ENCODE results near the gene NPTX1. TPM values are rescaled to one million over a fixed set of nuclear protein-coding genes. Genes with fewer than 3 reads are reported as not detected.
A peak's percentile ranks its signal among the peaks of the same experiment; 100 is the strongest.

The NPTX1 gene
- total RNA-seq, 3 donors from 2014 or later (not counting 1 experiment from before 2014, with no cell fraction given) = 1.0 to 2.2 (median 2.2) TPM

DNA sequence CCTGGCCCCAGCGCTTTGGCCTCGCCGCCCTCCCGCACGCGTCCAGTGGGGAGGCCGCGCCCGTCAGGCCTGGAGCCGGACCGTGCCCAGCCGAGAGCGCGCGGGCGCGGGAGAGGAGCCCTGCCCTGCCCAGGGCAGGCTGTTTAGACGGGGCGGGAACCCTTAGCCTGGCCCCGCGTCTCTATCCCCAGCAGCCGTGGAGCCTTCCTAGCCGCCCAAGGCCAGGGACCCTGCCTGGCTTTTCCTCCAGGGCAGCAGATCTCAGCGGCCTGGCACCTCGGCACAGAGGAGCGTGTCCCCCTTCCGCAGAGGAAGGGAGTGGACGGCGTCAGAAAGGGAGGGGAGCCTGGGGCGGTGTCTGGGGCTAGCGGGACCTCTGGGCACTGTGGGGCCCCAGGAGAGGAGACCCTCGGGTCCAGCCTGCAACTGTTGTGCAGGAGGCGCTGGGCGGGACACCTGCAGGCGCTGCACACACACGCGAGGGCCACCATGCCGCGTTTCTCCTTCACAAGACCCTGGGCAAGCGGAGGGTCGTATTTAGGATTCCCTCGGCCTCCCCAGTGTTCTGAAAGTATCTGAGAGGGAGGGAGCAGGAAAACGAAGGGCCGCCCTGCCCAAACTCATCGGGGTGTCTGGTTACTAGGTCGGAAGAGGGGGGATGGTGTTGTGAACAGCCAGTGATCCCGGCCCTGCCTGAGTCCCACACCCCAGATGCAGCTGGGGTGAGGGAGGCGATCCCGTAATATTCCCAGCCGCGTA is 2.3 kb upstream of the NPTX1 start:
- no peak overlapping the region for H3K27ac Mint-ChIP-seq
- WGBS (ENCODE audit: insufficient coverage) = 7% methylated on average over 51 of the region's 51 CpGs
- Histone ChIP-seq H3K4me1 (ENCODE audit: control insufficient read depth, insufficient read depth, low read length) (peaks cover 44% of the 10 kb centered on the region), H3K27ac (ENCODE audit: low read length) (no peak overlapping the region), H3K27me3 (ENCODE audit: control insufficient read depth, insufficient read depth, low read length) (peaks cover 57% of the 10 kb centered on the region), H3K4me3 (ENCODE audit: low read length) (no peak overlapping the region), H3K36me3 (ENCODE audit: control insufficient read depth, insufficient read depth, low read length) (no peaks in the 10 kb centered on the region), H3K9me3 (ENCODE audit: control insufficient read depth, insufficient read depth, low read length) (peaks cover 3% of the 10 kb centered on the region)
- H3K36me3 Mint-ChIP-seq = no peaks in the 10 kb centered on the region
- H3K4me1 Mint-ChIP-seq = peaks cover 14 to 28% of the 10 kb centered on the region in 2 donors
- H3K4me3 Mint-ChIP-seq = peak overlapping the region; percentile 55
- TF ChIP-seq, protein P1, sequence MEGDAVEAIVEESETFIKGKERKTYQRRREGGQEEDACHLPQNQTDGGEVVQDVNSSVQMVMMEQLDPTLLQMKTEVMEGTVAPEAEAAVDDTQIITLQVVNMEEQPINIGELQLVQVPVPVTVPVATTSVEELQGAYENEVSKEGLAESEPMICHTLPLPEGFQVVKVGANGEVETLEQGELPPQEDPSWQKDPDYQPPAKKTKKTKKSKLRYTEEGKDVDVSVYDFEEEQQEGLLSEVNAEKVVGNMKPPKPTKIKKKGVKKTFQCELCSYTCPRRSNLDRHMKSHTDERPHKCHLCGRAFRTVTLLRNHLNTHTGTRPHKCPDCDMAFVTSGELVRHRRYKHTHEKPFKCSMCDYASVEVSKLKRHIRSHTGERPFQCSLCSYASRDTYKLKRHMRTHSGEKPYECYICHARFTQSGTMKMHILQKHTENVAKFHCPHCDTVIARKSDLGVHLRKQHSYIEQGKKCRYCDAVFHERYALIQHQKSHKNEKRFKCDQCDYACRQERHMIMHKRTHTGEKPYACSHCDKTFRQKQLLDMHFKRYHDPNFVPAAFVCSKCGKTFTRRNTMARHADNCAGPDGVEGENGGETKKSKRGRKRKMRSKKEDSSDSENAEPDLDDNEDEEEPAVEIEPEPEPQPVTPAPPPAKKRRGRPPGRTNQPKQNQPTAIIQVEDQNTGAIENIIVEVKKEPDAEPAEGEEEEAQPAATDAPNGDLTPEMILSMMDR (IDR thresholded peaks at IDR 0.05) = no peak
- H3K27me3 Mint-ChIP-seq (ENCODE audit: low read depth in 2 of 2) = peaks cover 40 to 56% of the 10 kb centered on the region in 2 donors
- DNase-seq (no peak), ATAC-seq (no peak)
- H3K9me3 Mint-ChIP-seq = no peaks in the 10 kb centered on the region
- intact Hi-C loops (cut with micrococcal nuclease) = no loop called here

DNA sequence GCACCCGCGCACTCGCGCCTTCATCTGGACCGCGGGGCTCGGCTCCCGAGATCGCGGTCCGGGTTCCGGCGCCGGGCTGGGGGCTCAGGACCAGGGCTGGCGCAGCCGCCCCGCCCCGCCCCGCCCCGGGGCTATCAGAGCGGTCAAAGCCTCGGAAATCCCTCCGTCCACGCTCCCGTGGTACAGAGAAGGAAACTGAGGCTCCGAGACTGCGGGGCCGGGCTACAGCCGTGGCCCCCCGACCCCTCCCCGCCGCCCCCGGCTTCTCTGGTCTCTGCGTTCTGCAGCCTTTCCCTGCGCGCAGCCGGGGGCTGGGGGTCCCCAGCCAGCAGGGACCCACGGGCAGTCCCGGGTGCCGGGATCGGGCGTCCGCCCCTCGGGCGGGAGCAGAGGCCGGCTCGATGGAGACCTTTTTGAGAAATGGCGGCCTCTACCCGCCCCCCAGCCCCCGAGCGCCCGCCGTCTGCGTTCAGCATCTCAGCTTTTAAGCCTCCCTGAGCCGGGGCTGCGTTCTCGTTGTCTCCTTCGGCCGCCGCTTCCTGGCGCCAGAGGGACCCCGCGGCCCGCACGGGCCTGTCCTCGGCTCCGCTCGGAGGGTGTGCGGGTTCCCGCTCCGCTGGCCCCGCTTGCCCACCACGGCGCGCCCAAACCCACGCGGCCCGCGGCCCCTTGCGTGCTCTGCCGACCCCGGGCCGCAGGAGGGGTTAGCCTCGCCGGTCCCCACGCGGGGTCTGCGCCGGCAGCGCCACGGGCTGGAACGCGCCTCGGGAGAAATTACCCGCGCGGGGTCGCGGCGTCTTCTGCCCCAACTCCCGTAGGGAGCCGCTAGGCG is 1.5 kb upstream of the NPTX1 start:
- Histone ChIP-seq H3K27me3 (ENCODE audit: control insufficient read depth, insufficient read depth, low read length) (peaks cover 58% of the 10 kb centered on the region), H3K4me3 (ENCODE audit: low read length) (no peak overlapping the region), H3K4me1 (ENCODE audit: control insufficient read depth, insufficient read depth, low read length) (peaks cover 48% of the 10 kb centered on the region), H3K27ac (ENCODE audit: low read length) (no peak overlapping the region), H3K9me3 (ENCODE audit: control insufficient read depth, insufficient read depth, low read length) (peaks cover 3% of the 10 kb centered on the region), H3K36me3 (ENCODE audit: control insufficient read depth, insufficient read depth, low read length) (no peaks in the 10 kb centered on the region)
- peaks cover 14 to 35% of the 10 kb centered on the region in 2 donors for H3K4me1 Mint-ChIP-seq
- intact Hi-C loops (cut with micrococcal nuclease) = no loop called here
- H3K27me3 Mint-ChIP-seq (ENCODE audit: low read depth in 2 of 2) = peaks cover 36 to 51% of the 10 kb centered on the region in 2 donors
- no peak overlapping the region for H3K27ac Mint-ChIP-seq
- 5% methylated on average over 103 of the region's 103 CpGs for WGBS (ENCODE audit: insufficient coverage)
- no peaks in the 10 kb centered on the region for H3K36me3 Mint-ChIP-seq
- H3K4me3 Mint-ChIP-seq = no peak overlapping the region
- TF ChIP-seq, protein P1 (IDR thresholded peaks at IDR 0.05) = peak; percentile 18
- ATAC-seq = peak in 2 of 3 donors; percentile 44 to 49
- no peaks in the 10 kb centered on the region for H3K9me3 Mint-ChIP-seq
- peak in 1 of 2 donors; percentile 61 for DNase-seq

DNA sequence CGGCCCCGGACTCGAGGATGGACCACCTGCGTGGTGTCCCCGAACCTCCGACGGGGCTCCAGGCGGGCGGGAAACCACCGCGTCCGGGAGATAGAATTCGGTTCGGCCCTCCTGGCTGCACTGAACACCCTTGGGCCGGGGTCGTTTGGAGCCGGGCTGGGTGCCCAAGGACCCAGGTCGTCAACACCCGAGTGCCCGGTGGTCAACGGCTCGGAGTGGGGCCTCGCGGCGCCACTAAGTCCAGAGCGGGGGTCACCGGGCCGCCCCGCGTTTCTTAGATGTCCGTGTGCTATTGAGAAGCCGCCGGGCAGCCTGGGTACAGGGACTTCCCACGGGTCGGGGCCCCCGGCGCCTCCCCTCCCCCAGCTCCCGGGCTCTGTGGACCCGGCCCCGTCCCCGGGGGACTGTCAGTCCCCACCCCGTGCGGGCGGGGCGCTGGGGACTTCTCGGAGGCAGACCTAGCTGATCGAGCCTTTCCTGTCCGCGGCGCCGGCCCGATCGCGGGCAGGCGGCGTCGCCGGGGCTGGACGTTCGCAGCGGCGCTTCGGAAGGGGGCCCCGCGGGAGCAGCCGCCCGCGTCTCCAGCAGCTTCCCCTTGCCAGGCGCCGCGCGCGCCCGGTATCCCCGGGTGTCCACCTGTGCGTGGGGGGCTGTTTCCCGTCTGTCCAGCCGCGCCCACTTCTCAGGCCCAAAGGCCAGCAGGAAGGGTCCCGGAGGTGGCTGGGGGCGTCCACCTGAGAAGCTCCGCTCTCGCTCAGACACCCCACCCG is 655 bp upstream of the NPTX1 start:
- 2% methylated on average over 84 of the region's 84 CpGs for WGBS (ENCODE audit: insufficient coverage)
- Histone ChIP-seq H3K4me1 (ENCODE audit: control insufficient read depth, insufficient read depth, low read length) (peaks cover 56% of the 10 kb centered on the region), H3K9me3 (ENCODE audit: control insufficient read depth, insufficient read depth, low read length) (peaks cover 3% of the 10 kb centered on the region), H3K4me3 (ENCODE audit: low read length) (peak overlapping the region; percentile 12), H3K27ac (ENCODE audit: low read length) (no peak overlapping the region), H3K27me3 (ENCODE audit: control insufficient read depth, insufficient read depth, low read length) (peaks cover 59% of the 10 kb centered on the region), H3K36me3 (ENCODE audit: control insufficient read depth, insufficient read depth, low read length) (no peaks in the 10 kb centered on the region)
- no peaks in the 10 kb centered on the region for H3K36me3 Mint-ChIP-seq
- TF ChIP-seq, protein P1 (IDR thresholded peaks at IDR 0.05) = no peak
- peak overlapping the region; percentile 25 for H3K4me3 Mint-ChIP-seq
- intact Hi-C loops (cut with micrococcal nuclease) = no loop called here
- ATAC-seq = peak in 2 of 3 donors; percentile 37 to 52
- H3K9me3 Mint-ChIP-seq = no peaks in the 10 kb centered on the region
- peaks cover 28 to 43% of the 10 kb centered on the region in 2 donors for H3K27me3 Mint-ChIP-seq (ENCODE audit: low read depth in 2 of 2)
- H3K4me1 Mint-ChIP-seq = peaks cover 19 to 41% of the 10 kb centered on the region in 2 donors
- H3K27ac Mint-ChIP-seq = no peak overlapping the region
- peak in 1 of 2 donors; percentile 29 for DNase-seq
